Stomach smooth muscle (tissue), 2 donors: ENCODE results near the gene PRB2.
"Not testable (repeated sequence)": the region's sequence is repeated elsewhere in the genome, so short reads cannot be mapped to it uniquely, and the experiment has no call there.

ENCODE experiments used
- H3K27ac ChIP-seq: one replicate; pipeline ENCODE4 v1.7.0; 2013; ENCODE audit warnings: mild to moderate bottlenecking, low read length, inconsistent platforms
- H3K27me3 ChIP-seq, 2 donors: one replicate each; pipeline ENCODE4 v1.7.0; 2013; ENCODE audit warnings: low read length in 2 of 2; ENCODE audit not compliant: insufficient read depth in 2 of 2, control insufficient read depth in 1 of 2
- H3K36me3 ChIP-seq, 2 donors: one replicate each; pipeline ENCODE4 v1.7.0; 2013; ENCODE audit warnings: low read length in 2 of 2; ENCODE audit not compliant: control insufficient read depth in 2 of 2, insufficient read depth in 2 of 2
- H3K4me1 ChIP-seq: one replicate; pipeline ENCODE4 v1.7.0; 2013; ENCODE audit warnings: low read length; ENCODE audit not compliant: control insufficient read depth, insufficient read depth
- H3K4me3 ChIP-seq, 2 donors: one replicate each; pipeline ENCODE4 v1.7.0; 2013; ENCODE audit warnings: low read length in 2 of 2
- H3K9ac ChIP-seq, 2 donors: one replicate each; pipeline ENCODE4 v1.7.0; 2013; ENCODE audit warnings: low read length in 2 of 2, mild to moderate bottlenecking in 1 of 2
- H3K9me3 ChIP-seq, 2 donors: one replicate each; pipeline ENCODE4 v1.7.0; 2013; ENCODE audit warnings: low read length in 2 of 2; ENCODE audit not compliant: control insufficient read depth in 2 of 2
- donor health status: healthy.
- donor health status: Pancreatic carcinoma.

PRB2 gene

DNA sequence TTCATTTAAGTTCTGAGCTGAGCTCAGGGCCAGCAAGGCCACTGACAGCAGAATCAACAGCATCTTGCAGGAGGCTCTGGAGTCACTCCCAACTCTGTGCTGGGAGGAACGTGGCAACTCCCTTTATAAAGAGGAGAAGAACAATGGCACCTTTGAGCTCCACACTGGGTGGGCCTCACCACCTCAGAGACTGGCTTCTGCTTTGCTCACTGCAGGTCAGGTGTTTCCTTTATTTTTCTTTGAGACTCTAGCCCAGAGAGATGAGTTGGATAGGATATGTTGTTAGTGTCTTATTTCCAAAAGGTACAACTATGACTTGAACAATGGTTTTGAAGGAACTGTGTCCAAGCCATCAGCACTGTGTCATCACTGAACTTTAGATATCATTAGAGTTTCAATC lies at the start of gene PRB2:
PRB2 (minus strand) TSS at position 101 of the 400 bp plus-strand sequence; CDS start at position 63, 38 bp downstream.
- H3K9ac ChIP-seq, H3K27me3 ChIP-seq, H3K27ac ChIP-seq, H3K36me3 ChIP-seq, H3K4me1 ChIP-seq, H3K4me3 ChIP-seq, H3K9me3 ChIP-seq: not testable (repeated sequence)

DNA sequence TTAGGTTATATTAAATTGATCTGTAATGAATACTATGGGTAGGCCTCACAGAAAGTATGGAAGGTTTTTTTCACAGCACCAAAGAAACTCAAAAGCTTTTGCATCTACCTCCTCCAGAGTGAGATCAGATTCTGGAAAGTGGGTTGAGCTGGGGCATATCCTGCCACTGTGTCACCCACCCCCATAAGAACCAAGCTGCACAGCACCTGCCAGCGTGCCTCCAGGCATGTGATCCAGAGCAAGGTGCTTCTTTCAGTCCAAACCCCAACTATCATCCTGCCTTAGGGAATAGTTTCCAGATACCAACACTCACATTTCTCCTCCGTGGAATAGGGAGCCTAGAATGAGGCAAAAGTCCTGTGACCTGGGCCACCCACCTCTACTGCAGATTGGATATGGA lies 42.6 kb upstream of the PRB2 start:
- H3K27ac ChIP-seq = no peak overlapping the region
- H3K4me1 ChIP-seq = no peaks in the 10 kb centered on the region
- no peak overlapping the region for H3K9ac ChIP-seq
- no peaks in the 10 kb centered on the region for H3K36me3 ChIP-seq
- H3K27me3 ChIP-seq = no peaks in the 10 kb centered on the region
- no peaks in the 10 kb centered on the region for H3K9me3 ChIP-seq
- no peak overlapping the region for H3K4me3 ChIP-seq

DNA sequence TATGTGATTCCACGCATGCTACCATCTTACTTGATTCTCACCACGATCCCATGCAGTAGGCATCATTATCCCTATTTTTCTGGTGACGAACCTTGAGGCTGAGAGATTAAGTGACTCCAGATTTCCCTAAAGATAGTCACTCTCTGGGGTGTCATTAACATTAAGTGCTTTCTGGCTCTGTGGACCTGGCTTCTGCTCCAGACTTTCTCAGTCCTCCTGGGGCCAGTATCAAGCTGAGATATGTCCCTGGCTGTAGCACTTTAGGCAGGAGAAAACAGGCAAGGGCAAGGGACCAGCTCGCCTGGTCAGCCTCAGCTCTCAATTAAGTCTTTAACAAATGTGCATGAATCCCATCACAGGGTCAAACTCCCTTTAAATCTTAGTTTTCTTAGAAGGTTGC lies 38.3 kb upstream of the PRB2 start:
- H3K9me3 ChIP-seq = no peaks in the 10 kb centered on the region
- no peaks in the 10 kb centered on the region for H3K27me3 ChIP-seq
- no peak overlapping the region for H3K4me3 ChIP-seq
- H3K27ac ChIP-seq = no peak overlapping the region
- no peaks in the 10 kb centered on the region for H3K36me3 ChIP-seq
- no peak overlapping the region for H3K9ac ChIP-seq
- H3K4me1 ChIP-seq = no peaks in the 10 kb centered on the region

DNA sequence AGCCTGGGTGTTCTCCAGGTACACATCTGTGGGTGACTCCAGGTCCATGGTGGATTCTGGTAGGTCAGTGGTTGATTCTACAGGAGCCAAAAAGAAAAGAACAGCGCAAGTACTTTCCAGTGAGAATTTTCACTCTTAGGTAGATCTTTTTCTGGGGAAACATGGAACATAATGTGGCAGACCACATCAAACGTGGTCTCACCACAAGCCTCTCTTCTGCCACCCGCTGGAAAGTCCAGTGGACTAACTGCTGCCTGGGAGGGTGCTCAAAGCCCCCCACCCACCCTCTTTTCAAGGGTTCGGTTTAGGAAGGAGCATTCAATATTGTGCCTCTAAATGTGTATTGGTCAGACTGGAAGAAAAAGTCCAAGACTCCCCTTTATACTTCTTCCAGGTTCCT lies 36.1 kb upstream of the PRB2 start:
- H3K36me3 ChIP-seq = no peaks in the 10 kb centered on the region
- H3K9ac ChIP-seq = no peak overlapping the region

DNA sequence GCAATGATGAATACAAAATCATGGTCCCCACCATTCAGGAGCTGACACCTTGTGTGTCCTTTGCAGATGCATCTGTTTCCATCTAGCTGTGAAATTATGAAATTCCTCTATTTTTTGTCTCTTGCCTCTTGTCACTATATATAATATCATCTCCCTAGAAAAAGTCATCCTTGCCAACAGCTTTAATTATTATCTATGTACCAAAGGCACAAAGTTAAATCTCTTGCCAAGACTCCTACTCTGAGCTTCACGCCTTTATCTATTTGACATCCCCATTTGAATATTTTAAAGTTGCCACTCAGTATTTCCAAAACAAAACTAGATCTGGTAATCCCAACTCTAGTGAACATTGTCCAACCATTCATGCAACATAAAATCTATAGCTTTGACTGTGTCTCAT lies 32.0 kb upstream of the PRB2 start:
- no peaks in the 10 kb centered on the region for H3K27me3 ChIP-seq
- no peak overlapping the region for H3K27ac ChIP-seq
- H3K4me1 ChIP-seq = no peaks in the 10 kb centered on the region
- no peak overlapping the region for H3K9ac ChIP-seq
- no peak overlapping the region for H3K4me3 ChIP-seq
- peaks cover 0 to 3% of the 10 kb centered on the region in 2 donors for H3K9me3 ChIP-seq
- no peaks in the 10 kb centered on the region for H3K36me3 ChIP-seq

More for the DNA sequence above, 36.1 kb upstream of the PRB2 start:
- no peaks in the 10 kb centered on the region for H3K27me3 ChIP-seq
- H3K4me3 ChIP-seq = no peak overlapping the region
- no peaks in the 10 kb centered on the region for H3K9me3 ChIP-seq
- no peaks in the 10 kb centered on the region for H3K4me1 ChIP-seq
- no peak overlapping the region for H3K27ac ChIP-seq

DNA sequence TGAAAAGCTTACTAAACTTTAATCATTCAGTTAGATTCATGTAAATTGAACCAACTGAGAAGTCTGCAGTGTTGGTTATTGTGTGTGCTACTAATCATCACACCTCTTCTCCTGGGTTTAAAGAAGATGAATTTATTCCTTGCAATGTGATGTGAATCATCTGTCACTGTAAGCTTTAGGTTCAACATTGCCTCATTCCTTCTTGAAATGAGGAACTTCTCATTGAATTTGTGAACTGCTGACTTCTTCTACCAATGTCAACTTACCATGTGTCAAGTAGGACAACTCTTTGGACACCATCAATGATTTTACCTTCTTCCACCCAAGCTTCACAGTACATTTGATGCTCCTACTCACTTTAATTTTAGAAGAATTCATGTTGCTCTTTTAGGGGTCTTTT lies 17.4 kb upstream of the PRB2 start:
- no peak overlapping the region for H3K9ac ChIP-seq
- H3K4me1 ChIP-seq = no peaks in the 10 kb centered on the region
- no peak overlapping the region for H3K27ac ChIP-seq

DNA sequence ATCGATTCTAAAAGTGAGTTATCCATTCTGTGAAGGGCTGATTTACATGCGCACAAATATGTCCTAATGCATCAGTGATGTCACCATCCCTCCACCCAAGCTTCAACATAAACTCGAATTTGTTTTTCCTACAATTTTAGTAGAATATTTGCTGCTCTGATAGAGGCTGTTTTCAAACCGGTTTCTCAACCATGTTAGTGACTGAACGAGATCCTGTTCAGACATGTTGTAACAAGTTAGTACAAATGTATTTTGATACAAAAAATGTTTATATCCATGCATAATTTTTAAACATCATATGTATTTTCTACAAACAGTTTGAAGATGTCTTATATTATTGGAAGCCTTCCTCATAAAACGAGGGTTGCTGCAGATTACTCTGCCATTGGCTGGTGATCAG lies 12.7 kb upstream of the PRB2 start:
- no peaks in the 10 kb centered on the region for H3K27me3 ChIP-seq
- no peak overlapping the region for H3K4me3 ChIP-seq
- H3K27ac ChIP-seq = no peak overlapping the region
- H3K4me1 ChIP-seq = no peaks in the 10 kb centered on the region
- no peaks in the 10 kb centered on the region for H3K36me3 ChIP-seq
- peaks cover 0 to 6% of the 10 kb centered on the region in 2 donors for H3K9me3 ChIP-seq
- H3K9ac ChIP-seq = no peak overlapping the region

More for the DNA sequence above, 17.4 kb upstream of the PRB2 start:
- Histone ChIP-seq H3K4me3 (no peak overlapping the region), H3K36me3 (no peaks in the 10 kb centered on the region), H3K27me3 (no peaks in the 10 kb centered on the region), H3K9me3 (peaks cover 0 to 6% of the 10 kb centered on the region in 2 donors)

DNA sequence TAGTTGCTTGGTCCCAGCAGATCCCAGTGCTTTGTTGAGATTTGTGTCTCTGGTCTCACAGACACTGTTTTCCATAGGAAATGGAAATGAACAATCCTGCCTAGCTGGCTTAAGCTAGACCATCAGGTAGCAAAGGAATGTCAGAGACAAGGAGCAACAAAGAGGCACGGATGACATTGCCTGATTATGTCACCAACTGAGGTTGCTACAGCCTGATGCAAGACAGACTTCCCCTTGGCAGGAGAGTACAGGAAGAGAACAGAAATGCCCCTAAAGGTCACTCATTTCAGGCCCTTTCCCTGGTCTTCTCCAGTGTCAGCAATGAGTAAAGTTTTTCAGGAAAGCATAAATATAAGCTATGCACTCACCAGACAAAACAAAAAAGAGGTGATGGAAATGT lies 2.0 kb upstream of the PRB2 start:
- Histone ChIP-seq H3K9me3 (no peaks in the 10 kb centered on the region), H3K36me3 (no peaks in the 10 kb centered on the region), H3K9ac (no peak overlapping the region), H3K4me1 (no peaks in the 10 kb centered on the region), H3K27me3 (no peaks in the 10 kb centered on the region), H3K4me3 (no peak overlapping the region), H3K27ac (no peak overlapping the region)

DNA sequence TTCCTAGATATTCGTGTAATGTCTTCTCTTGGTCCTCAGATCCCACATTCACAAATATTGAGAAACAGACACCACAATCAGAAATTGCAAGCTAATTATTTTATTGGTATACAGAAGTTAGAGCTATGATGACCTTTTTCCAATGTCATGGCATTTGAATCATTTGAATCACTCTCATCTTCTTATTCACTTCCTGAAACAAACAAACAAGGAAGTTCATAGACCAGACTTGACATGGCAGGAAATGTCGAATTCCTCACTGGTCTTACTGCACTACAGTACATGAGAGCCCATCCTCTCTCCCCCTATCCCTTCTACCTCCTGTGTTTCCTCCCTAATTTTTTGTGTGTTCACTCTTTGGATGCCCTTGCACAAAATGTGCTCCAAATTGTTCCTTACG lies 3.9 kb downstream of the PRB2 start:
- not testable (repeated sequence) for H3K4me3 ChIP-seq, H3K36me3 ChIP-seq, H3K9ac ChIP-seq, H3K4me1 ChIP-seq, H3K27me3 ChIP-seq, H3K27ac ChIP-seq, H3K9me3 ChIP-seq

DNA sequence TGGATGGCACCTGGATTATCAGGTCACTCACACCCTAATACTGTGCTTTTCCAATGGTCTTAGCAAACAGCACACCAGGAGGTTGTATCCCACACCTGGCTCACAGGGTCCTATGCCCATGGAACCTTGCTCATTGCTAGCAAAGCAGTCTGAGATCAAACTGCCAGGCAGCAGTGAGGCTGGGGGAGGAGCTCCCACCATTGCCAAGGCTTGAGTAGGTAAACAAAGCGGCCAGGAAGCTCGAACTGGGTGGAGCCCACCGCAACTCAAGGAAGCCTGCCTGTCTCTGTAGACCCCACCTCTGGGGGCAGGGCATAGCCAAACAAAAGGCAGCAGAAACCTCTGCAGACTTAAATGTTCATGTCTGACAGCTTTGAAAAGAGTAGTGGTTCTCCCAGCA lies 17.9 kb downstream of the PRB2 start:
- H3K9me3 ChIP-seq, H3K36me3 ChIP-seq, H3K9ac ChIP-seq, H3K27ac ChIP-seq, H3K27me3 ChIP-seq, H3K4me3 ChIP-seq, H3K4me1 ChIP-seq: not testable (repeated sequence)

DNA sequence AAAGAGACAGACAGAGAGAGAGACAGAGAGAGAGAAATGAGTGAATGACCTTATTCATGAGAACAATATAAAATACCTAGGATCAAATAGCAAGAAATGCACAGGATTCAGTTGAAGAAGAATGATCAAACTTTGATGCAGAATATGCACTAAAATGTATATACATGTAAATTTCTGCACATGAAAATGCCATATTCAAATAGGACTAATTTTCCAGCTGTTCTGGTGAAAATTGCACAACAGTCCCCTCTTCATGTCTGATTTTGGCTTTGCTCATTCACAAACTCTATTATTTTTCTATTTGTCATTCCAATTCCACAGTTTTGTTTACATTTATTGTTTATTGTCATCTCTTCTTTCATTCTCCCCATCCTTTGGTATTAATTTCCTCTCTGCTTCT lies 34.2 kb downstream of the PRB2 start:
- Histone ChIP-seq H3K27me3 (no peaks in the 10 kb centered on the region), H3K27ac (no peak overlapping the region), H3K4me1 (no peaks in the 10 kb centered on the region), H3K4me3 (no peak overlapping the region), H3K9me3 (peaks cover 0 to 5% of the 10 kb centered on the region in 2 donors), H3K9ac (no peak overlapping the region), H3K36me3 (no peaks in the 10 kb centered on the region)
